GM18505 (cell line): ENCODE measurements around the gene DNTT.

Experiments used
- ATAC-seq: cut with Tn5 transposase; IDR thresholded peaks from one replicate; pipeline ENCODE4 v1.9.1; 2021; ENCODE audit not compliant: unreplicated experiment
- POLR2A ChIP-seq: IDR thresholded peaks from 4 replicates; pipeline ENCODE4 v1.6.1; 2011; ENCODE audit warnings: borderline replicate concordance; ENCODE audit not compliant: insufficient read depth, insufficient read length; ENCODE audit errors: extremely low read depth

The DNTT gene

DNA sequence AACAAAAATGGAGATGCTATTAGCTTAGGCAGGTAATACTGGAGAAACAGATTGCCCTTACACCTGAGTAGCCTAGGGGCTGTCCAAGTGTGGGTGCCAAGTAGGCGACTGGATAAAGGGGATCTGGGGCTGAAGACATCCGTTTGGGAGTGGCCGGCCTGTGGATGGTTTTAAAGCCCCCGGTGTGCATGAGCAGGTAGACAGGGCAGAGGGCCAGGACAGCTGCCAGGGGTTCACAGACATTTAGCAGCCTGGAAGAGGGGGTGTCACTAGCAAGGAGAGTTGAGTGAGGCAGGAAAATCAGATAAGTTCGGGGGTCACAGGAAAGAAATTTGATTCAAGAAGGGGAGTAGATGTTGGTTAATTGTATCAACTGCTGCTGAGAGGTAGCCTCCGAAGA is 56.1 kb downstream of the DNTT start:
- TF ChIP-seq POLR2A, result no peak
- no peak for ATAC-seq

DNA sequence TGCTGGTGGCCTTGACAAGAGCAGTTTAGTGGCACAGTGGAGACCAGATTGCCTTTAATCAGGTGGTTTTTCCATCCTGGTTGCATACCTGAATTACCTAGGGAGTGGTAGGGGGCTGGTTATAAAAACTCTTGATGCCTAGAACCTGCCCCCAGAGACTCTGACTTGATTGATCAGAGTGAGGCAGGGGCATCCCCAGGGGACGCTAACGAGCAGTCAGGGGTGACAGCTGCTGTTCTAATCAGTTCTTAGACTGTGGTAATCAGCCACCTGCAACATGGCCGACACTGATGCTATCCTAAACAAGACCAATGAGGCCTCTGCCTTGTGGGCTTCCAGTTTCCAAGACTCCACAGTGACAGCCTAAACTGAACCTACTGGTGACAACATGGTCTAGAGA is 56.5 kb downstream of the DNTT start:
- no peak for ATAC-seq
- TF ChIP-seq POLR2A, result no peak

- no peak for ATAC-seq
- no peak for TF ChIP-seq POLR2A
Observed at GRCh38 chr10:96365571-96365970, 61.3 kb downstream of the DNTT start.

GRCh38 chr10:96366508-96366907 is 62.3 kb downstream of the DNTT start:
- no peak for ATAC-seq
- no peak for TF ChIP-seq POLR2A

DNA sequence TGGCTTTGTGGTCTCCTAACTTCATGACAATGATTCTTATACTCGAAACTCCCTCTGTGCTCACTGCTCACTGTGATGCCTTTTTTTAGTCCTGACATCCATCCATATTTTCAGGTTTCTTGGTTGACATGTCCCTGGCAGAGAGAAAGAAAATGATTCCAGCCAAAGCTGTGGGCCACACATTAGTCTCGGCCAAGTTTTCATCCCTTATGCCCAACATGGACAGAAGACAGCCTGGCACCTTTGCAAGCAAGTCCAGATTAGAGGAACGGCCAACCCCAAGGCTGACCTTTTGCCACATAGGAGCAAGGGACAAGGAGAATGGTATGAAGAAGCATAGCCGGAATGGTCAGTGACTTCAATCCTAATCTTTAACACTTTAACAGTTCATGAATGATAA is 63.2 kb downstream of the DNTT start:
- no peak for TF ChIP-seq POLR2A

DNA sequence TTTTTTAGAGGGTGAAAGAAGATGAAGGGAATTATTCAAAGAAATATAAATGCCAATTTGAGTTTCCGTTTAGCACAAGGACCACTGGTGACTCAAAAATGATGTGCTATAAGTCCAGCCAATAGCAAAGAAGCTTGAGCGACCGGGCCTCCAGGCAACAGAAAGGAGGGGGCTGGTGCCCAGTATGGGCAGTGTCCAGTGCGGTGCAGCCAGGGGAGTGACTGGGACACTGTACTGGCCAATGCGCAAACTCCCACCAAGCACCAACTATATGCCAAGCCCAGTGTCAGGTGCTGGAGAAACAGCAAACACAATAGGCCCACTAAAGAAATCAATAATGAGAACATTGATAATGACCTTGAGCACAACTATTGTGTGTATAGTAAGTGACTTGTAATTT is 64.7 kb downstream of the DNTT start:
- TF ChIP-seq POLR2A, result no peak

More for the DNA sequence above, 63.2 kb downstream of the DNTT start:
- ATAC-seq, result no peak

DNA sequence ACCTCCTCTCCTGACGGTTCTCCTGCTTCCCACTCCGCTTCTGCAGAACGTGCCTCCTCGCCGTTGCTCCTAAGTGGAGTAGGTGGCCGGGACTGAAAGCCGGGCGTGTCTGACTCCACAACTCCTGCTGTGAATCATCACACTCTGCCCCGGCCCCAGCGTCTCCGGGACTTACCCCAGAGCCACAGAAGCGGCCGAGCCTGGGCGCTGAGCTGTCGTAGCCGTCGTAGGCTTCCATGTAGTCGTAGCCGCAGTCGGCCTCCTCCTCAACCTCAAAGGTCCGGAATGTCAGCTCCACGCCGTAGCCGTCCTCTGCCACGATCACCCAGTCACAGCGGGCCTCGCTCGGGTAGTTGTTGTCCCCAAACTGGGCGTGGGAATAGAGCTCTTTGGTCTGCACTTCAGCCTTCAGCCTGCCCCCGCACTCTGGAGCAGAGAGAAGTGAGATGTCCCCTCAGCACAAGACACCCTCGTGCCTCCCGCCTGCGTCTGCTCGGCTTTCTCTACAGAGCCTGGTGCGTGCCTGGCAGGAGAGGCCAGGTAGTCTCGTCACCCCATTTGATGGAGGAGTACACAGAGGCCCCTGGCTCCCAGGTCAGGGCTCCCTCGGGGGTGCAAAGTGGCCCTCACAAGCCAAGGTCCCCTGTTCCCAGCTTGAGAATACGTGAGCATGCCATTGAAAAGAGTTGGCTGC is 65.8 kb downstream of the DNTT start:
- ATAC-seq, result no peak
- TF ChIP-seq POLR2A, result no peak

More for the DNA sequence above, 64.7 kb downstream of the DNTT start:
- ATAC-seq, result no peak

DNA sequence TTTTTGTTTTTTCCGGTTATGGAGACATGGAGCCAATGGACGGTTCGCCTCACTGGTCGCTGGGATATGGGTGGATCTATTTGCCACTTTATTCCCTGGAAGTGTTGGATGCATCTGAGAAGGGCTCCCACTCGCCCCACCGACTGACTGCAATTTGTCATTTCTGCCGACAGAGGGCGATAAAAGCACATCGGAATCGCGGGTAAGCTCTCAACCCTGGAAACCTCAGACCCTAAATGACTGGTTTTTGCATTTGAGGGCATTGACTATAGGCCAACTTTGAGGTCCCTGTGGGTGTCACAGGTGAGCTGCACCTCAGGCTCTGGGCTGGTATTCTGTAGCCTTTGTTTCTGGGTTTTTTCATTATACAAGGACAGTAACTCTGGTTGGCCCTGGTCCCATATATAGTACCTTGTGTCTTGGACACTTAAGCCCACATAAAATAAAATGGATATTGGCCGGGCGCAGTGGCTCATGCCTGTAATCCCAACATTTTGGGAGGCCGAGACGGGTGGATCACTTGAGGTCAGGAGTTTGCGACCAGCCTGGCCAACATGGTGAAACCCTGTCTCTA is 66.4 kb downstream of the DNTT start:
- ATAC-seq, result no peak
- TF ChIP-seq POLR2A, result no peak

DNA sequence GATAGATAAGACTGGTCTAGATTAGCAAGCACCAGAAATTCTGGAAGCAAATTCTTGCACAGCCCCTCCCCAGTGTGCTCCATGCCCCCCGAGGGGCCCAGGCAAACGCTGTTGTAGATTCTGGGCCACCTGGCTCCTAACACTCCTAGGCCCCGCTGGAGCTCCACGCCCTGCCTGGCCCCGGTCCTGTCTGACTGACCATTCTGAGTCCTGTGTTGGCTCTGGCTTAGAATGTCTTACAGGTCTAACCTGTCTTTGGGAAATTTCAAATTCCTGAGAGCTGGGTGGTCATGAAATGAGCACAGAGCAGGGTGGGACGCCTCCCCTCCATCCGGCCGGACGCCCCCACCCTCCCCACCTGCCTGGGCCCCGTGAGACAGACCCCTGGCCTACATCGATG is 67.1 kb downstream of the DNTT start:
- no peak for TF ChIP-seq POLR2A
- ATAC-seq, result no peak

GRCh38 chr10:96374004-96374403 is 69.8 kb downstream of the DNTT start:
- TF ChIP-seq POLR2A, result no peak
- ATAC-seq, result no peak

DNA sequence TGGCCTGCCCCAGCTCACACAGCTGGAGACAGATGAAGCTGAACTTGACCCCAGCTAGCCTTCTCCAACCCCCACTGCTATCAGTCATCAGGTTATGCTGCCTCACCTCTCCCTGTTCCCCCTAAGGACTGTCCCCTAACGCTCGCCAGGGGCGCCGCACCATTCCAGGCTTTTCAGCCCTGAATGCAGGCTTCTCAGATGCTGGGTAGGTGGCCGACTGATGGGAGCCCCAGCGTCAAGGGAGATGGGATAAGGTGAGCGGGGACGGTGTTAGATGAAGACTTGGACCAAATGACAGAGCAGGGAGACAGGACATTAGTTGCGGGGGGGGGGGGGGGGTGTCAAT is 70.4 kb downstream of the DNTT start:
- no peak for ATAC-seq

DNA sequence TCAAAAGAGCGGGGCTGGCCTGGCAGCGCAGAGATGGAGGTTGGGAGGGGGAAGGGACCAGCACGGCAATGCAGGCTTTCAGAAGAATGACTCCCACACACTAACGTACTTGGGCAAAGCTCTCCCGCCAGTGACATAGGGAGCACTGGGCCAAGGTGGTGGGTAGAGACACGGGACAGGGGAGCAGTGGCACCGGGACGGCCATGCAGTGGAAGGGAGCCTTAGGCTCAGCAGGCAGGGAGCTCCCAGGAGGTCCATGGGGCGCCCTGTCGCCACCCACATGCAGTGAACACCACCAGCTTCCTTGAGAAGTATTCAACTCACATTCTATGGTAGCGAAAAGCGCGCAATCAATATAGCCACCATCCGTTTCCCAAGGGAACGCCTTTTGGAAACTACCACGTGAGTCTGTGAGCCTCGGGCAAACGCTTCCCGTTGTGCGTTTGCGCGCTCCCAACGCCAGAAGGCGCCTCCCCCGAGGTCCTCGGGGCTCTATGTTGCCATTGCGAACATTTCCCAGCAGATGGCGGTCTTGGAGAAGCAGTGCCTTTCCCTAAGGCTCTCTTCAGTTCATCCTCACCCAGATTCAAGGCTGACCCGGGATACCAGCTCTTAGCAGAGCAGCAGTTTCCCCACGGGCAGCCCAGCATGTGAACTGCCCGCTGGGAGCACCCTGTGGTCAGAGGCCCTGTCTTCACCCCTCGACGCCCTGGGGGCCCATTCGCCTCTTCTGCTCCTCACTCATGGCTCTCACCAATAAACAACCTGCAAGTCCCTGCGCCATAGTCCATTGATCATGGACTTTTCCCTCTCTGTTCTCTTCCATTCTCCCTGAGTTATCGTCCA is 71.0 kb downstream of the DNTT start:
- no peak for TF ChIP-seq POLR2A
- peak; percentile 57 for ATAC-seq

More for the DNA sequence above, 70.4 kb downstream of the DNTT start:
- TF ChIP-seq POLR2A, result no peak

DNA sequence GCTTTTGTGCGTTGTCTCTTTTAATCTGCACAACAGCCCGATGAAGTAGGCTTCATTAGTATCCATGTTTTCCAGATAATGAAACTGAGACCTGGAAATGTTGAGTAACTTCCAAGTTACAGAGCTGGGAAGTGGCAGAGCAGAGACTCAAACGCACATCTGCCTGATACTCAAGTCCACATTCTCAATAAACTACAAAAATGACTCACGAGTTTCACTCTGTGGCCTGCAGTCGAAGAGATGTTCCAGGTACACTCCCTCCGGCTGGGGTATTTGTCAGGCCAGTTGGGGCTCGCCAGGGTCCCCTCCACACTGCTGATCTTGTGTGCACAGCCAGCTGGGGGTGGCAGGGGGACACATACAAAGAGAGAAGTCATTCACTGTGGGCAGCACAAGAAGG is 72.2 kb downstream of the DNTT start:
- no peak for TF ChIP-seq POLR2A
- ATAC-seq, result peak; percentile 45

DNA sequence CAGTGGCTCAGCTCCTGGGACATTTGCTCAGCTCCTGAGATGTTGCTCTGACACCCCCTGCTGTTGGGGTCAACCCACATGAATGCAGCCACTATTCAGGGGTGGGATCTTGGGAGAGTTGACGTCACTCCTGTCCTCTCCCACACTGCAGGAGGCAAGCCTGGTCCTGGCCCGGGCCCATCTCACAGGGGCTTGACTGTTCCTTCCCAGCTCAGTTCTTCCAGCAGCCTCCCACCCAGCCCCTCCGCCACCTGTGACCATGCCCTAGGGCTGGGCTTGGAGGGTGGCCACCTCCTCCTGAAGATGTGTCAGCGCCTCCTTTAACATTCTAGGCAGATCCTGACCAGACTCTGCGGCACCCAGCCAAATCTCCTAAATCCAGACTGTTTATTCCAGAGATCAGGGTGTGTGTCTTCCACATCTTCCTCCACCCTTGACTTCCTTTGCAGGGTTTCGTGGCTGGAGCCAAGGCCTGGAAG is 73.6 kb downstream of the DNTT start:
- no peak for ATAC-seq
- no peak for TF ChIP-seq POLR2A
